Measurements from ENCODE around the gene SNX18. TPM values are rescaled to one million over a fixed set of nuclear protein-coding genes. Genes with fewer than 3 reads are reported as not detected.
A peak's percentile ranks its signal among the peaks of the same experiment; 100 is the strongest.

Gene SNX18
- total RNA-seq, 2 donors from 2014 or later: 4.3 to 11.6 TPM

DNA sequence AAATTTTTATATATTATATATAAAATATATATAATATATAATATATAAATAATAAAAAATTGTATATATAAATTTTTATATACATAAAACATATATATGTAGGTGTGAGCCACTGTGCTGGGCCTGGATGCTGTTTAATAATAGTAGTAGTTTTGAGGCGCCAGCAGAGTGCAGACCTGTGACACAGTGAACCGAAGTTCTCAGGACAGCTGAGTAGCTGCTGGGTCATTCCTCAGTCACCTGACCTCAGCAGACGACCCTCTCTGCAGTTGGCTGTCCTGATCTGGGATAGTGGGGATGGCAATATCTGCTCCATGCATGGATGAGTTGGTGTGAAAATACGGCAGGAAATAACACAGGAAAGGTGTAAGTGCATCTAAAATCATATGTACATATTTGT, 3.3 kb upstream of the SNX18 start:
- no peak overlapping the region for H3K4me3 Mint-ChIP-seq
- no peaks in the 10 kb centered on the region for H3K36me3 Mint-ChIP-seq (ENCODE audit: low read depth)
- H3K4me1 Mint-ChIP-seq: peaks cover 2% of the 10 kb centered on the region
- ATAC-seq (replicated peaks): no peak
- no peak overlapping the region for H3K27ac Mint-ChIP-seq
- H3K27me3 Mint-ChIP-seq: no peaks in the 10 kb centered on the region
- H3K9me3 Mint-ChIP-seq: no peaks in the 10 kb centered on the region

- Mint-ChIP-seq H3K4me1 (peaks cover 8% of the 10 kb centered on the region), H3K4me3 (no peak overlapping the region), H3K9me3 (no peaks in the 10 kb centered on the region), H3K36me3 (ENCODE audit: low read depth) (no peaks in the 10 kb centered on the region), H3K27me3 (no peaks in the 10 kb centered on the region), H3K27ac (no peak overlapping the region)
- ATAC-seq (replicated peaks): no peak
These were observed 2.6 kb upstream of the SNX18 start for GRCh38 chr5:54514841-54515432.

DNA sequence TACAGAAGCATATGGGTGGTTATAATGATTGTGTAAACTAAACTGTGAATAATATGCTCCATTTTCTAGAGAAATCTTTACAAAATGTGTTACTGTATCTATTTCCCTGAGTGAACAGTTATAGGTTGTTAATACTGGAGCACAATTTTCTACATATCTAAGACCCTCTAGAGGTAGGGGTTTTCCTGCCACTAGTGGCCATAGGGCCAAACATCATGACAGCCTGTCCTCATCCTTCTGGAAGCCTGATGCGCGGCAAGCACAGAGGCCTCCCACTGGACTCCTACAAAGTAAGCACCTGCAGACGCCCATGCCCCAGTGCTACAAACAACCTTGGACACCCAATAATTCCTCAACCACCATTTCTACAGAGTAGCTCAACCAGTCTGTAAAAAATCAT, 1.9 kb upstream of the SNX18 start:
- no peak overlapping the region for H3K4me3 Mint-ChIP-seq
- ATAC-seq (replicated peaks): no peak
- H3K36me3 Mint-ChIP-seq (ENCODE audit: low read depth): no peaks in the 10 kb centered on the region
- H3K4me1 Mint-ChIP-seq: peaks cover 9% of the 10 kb centered on the region
- H3K27ac Mint-ChIP-seq: no peak overlapping the region
- H3K9me3 Mint-ChIP-seq: no peaks in the 10 kb centered on the region
- H3K27me3 Mint-ChIP-seq: no peaks in the 10 kb centered on the region

GRCh38 chr5:54516051-54516655, 1.4 kb upstream of the SNX18 start:
- peaks cover 14% of the 10 kb centered on the region for H3K4me1 Mint-ChIP-seq
- no peak for ATAC-seq (replicated peaks)
- no peak overlapping the region for H3K4me3 Mint-ChIP-seq
- H3K36me3 Mint-ChIP-seq (ENCODE audit: low read depth): no peaks in the 10 kb centered on the region
- H3K9me3 Mint-ChIP-seq: no peaks in the 10 kb centered on the region
- H3K27ac Mint-ChIP-seq: no peak overlapping the region
- H3K27me3 Mint-ChIP-seq: no peaks in the 10 kb centered on the region

DNA sequence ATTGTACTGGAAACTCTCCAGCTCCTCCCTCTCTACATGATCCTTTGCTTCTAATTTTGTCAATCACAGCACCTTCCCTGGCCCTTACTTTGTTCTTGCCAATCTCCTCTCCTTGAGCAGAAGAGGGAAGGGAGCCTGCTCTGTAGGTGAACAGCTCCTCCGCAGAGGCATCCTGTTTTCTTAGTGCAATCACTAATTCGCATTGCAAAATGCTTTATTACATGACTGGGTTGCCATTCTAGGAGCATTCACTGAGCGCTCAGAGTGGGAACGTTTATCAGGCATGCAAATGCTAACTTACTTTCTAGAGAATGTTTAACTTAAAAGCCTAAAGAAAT, 416 bp upstream of the SNX18 start:
- H3K4me1 Mint-ChIP-seq: peaks cover 16% of the 10 kb centered on the region
- H3K4me3 Mint-ChIP-seq: peak overlapping the region; percentile 60
- no peaks in the 10 kb centered on the region for H3K36me3 Mint-ChIP-seq (ENCODE audit: low read depth)
- no peaks in the 10 kb centered on the region for H3K9me3 Mint-ChIP-seq
- ATAC-seq (replicated peaks): no peak
- H3K27me3 Mint-ChIP-seq: no peaks in the 10 kb centered on the region
- no peak overlapping the region for H3K27ac Mint-ChIP-seq

- H3K4me1 Mint-ChIP-seq: peaks cover 24% of the 10 kb centered on the region
- ATAC-seq (replicated peaks): peak; percentile 73
- H3K36me3 Mint-ChIP-seq (ENCODE audit: low read depth): no peaks in the 10 kb centered on the region
- no peaks in the 10 kb centered on the region for H3K9me3 Mint-ChIP-seq
- H3K4me3 Mint-ChIP-seq: peak overlapping the region; percentile 60
- H3K27me3 Mint-ChIP-seq: no peaks in the 10 kb centered on the region
- no peak overlapping the region for H3K27ac Mint-ChIP-seq
These were observed 723 bp downstream of the SNX18 start for GRCh38 chr5:54518146-54518817.

DNA sequence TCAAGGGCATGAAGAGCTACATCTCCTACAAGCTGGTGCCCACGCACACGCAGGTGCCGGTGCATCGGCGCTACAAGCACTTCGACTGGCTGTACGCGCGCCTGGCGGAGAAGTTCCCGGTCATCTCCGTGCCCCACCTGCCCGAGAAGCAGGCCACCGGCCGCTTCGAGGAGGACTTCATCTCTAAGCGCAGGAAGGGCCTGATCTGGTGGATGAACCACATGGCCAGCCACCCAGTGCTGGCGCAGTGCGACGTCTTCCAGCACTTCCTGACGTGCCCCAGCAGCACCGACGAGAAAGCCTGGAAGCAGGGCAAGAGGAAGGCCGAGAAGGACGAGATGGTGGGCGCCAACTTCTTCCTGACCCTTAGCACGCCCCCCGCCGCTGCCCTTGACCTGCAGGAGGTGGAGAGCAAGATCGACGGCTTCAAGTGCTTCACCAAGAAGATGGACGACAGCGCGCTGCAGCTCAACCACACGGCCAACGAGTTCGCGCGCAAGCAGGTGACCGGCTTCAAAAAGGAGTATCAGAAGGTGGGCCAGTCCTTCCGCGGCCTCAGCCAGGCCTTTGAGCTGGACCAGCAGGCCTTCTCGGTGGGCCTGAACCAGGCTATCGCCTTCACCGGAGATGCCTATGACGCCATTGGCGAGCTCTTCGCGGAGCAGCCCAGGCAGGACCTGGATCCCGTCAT, 1.4 kb downstream of the SNX18 start:
- no peaks in the 10 kb centered on the region for H3K27me3 Mint-ChIP-seq
- ATAC-seq (replicated peaks): no peak
- peaks cover 26% of the 10 kb centered on the region for H3K4me1 Mint-ChIP-seq
- peak overlapping the region; percentile 60 for H3K4me3 Mint-ChIP-seq
- no peaks in the 10 kb centered on the region for H3K9me3 Mint-ChIP-seq
- no peaks in the 10 kb centered on the region for H3K36me3 Mint-ChIP-seq (ENCODE audit: low read depth)
- no peak overlapping the region for H3K27ac Mint-ChIP-seq

DNA sequence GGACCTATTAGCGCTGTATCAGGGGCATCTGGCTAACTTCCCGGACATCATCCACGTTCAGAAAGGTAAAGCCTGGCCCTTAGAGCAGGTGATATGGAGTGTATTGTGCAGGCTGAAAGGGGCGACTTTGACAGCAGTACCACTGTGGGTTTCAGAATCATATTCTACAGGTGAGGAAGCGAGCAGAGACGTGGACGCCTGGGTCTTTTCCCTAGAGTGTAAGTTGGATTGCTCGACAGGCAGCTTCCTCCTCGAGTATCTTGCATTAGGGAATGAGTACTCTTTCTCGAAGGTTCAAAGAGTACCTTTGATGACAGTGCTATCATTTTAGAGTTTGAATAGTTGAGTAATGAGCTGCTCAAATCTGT, 1.9 kb downstream of the SNX18 start:
- peak overlapping the region; percentile 60 for H3K4me3 Mint-ChIP-seq
- H3K9me3 Mint-ChIP-seq: no peaks in the 10 kb centered on the region
- no peak overlapping the region for H3K27ac Mint-ChIP-seq
- H3K36me3 Mint-ChIP-seq (ENCODE audit: low read depth): no peaks in the 10 kb centered on the region
- ATAC-seq (replicated peaks): no peak
- no peaks in the 10 kb centered on the region for H3K27me3 Mint-ChIP-seq
- peaks cover 26% of the 10 kb centered on the region for H3K4me1 Mint-ChIP-seq

GRCh38 chr5:54520438-54520846, 2.9 kb downstream of the SNX18 start:
- no peaks in the 10 kb centered on the region for H3K36me3 Mint-ChIP-seq (ENCODE audit: low read depth)
- no peak overlapping the region for H3K27ac Mint-ChIP-seq
- no peaks in the 10 kb centered on the region for H3K27me3 Mint-ChIP-seq
- no peaks in the 10 kb centered on the region for H3K9me3 Mint-ChIP-seq
- peak overlapping the region; percentile 60 for H3K4me3 Mint-ChIP-seq
- ATAC-seq (replicated peaks): no peak
- H3K4me1 Mint-ChIP-seq: peaks cover 26% of the 10 kb centered on the region

GRCh38 chr5:54520940-54521339, 3.4 kb downstream of the SNX18 start:
- H3K4me3 Mint-ChIP-seq: peak overlapping the region; percentile 60
- no peaks in the 10 kb centered on the region for H3K36me3 Mint-ChIP-seq (ENCODE audit: low read depth)
- peaks cover 26% of the 10 kb centered on the region for H3K4me1 Mint-ChIP-seq
- no peaks in the 10 kb centered on the region for H3K9me3 Mint-ChIP-seq
- H3K27me3 Mint-ChIP-seq: no peaks in the 10 kb centered on the region
- no peak overlapping the region for H3K27ac Mint-ChIP-seq
- no peak for ATAC-seq (replicated peaks)

DNA sequence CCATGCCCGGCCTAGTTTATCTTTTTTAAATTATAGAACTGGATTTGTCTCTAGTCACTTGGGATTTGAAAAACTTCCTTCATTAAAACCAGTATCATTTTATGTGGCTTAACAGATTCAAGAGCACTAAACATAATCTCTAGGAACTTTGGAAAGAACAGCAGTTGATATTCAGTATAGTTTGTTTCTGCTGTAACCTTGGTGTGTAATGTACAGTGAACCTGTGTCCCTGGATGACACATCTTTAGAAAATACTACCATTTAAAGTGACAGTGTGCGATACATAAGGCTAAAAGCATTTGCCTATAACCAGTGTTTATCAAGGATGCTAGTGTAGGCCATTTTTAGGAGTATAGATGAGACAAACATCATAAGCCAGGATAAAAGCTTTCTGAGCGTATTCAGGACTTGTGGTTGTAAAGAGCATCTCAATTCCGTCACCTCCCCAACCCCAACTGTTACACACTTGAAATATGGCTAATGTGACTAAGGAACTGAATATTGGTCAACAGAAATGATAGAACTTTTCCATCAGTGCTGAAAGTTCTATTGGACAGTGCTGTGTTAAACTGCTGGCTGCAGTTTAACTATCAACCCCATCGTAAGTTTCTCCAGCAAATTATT, 4.4 kb downstream of the SNX18 start:
- ATAC-seq (replicated peaks): no peak
- no peaks in the 10 kb centered on the region for H3K27me3 Mint-ChIP-seq
- peak overlapping the region; percentile 60 for H3K4me3 Mint-ChIP-seq
- no peaks in the 10 kb centered on the region for H3K9me3 Mint-ChIP-seq
- H3K36me3 Mint-ChIP-seq (ENCODE audit: low read depth): no peaks in the 10 kb centered on the region
- peaks cover 26% of the 10 kb centered on the region for H3K4me1 Mint-ChIP-seq
- H3K27ac Mint-ChIP-seq: no peak overlapping the region

DNA sequence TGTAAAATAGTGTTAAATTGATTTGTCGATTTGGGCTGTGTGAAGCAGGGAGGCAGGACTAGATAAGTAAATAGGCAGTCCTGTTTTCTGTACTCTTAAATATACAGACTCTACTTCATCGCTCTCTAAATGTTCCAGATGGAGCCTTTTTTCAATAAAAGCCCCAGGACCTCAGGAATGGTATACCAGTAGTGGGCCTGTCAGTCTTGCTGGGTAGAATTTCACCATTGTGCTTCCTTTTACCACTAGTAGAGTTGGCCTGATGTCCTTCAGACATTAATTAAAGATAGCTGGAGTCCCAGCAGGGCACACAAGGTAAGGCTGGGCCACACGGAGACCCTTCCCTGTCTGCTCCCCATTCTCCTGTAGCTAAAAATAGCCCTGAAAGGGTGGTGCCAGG, 6.0 kb downstream of the SNX18 start:
- Mint-ChIP-seq H3K27ac (no peak overlapping the region), H3K27me3 (no peaks in the 10 kb centered on the region), H3K36me3 (ENCODE audit: low read depth) (no peaks in the 10 kb centered on the region), H3K4me1 (peaks cover 26% of the 10 kb centered on the region), H3K4me3 (no peak overlapping the region), H3K9me3 (no peaks in the 10 kb centered on the region)
- ATAC-seq (replicated peaks): no peak

GRCh38 chr5:54524082-54524481, 6.5 kb downstream of the SNX18 start:
- no peaks in the 10 kb centered on the region for H3K9me3 Mint-ChIP-seq
- peaks cover 26% of the 10 kb centered on the region for H3K4me1 Mint-ChIP-seq
- no peak overlapping the region for H3K27ac Mint-ChIP-seq
- no peaks in the 10 kb centered on the region for H3K36me3 Mint-ChIP-seq (ENCODE audit: low read depth)
- no peaks in the 10 kb centered on the region for H3K27me3 Mint-ChIP-seq
- no peak overlapping the region for H3K4me3 Mint-ChIP-seq
- ATAC-seq (replicated peaks): no peak

- Mint-ChIP-seq H3K4me1 (peaks cover 20% of the 10 kb centered on the region), H3K27me3 (no peaks in the 10 kb centered on the region), H3K36me3 (ENCODE audit: low read depth) (no peaks in the 10 kb centered on the region), H3K9me3 (no peaks in the 10 kb centered on the region), H3K27ac (no peak overlapping the region), H3K4me3 (no peak overlapping the region)
- no peak for ATAC-seq (replicated peaks)
These were observed 7.1 kb downstream of the SNX18 start for GRCh38 chr5:54524704-54525103.

DNA sequence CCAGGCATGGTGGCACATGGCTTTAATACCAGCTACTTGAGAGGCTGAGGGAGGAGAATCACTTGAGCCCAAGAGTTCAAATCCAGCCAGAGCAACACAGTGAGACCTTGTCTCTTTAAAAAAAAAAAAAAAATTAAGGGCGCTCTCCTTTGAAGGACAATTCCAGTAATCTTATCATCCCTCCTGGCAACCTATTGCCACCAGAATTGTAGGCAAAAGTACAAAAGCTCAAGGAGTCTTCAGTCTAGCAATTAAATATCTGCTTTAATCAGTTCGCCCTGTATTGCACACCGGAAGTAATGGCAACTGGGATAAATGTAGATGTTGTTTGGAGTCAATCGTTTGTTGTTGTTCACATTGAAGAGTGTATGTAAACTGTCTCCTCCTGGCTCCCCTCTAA, 7.7 kb downstream of the SNX18 start:
- H3K27me3 Mint-ChIP-seq: no peaks in the 10 kb centered on the region
- H3K36me3 Mint-ChIP-seq (ENCODE audit: low read depth): no peaks in the 10 kb centered on the region
- H3K4me3 Mint-ChIP-seq: no peak overlapping the region
- H3K4me1 Mint-ChIP-seq: peaks cover 17% of the 10 kb centered on the region
- no peaks in the 10 kb centered on the region for H3K9me3 Mint-ChIP-seq
- no peak for ATAC-seq (replicated peaks)
- no peak overlapping the region for H3K27ac Mint-ChIP-seq

Data from activated T-helper 17 cell treated with anti-CD3 and anti-CD28 coated beads, Interleukin-2, amount 50 U/mL, for 72 hours (primary cell).